ENCODE data around the gene PRR36. TPM values are rescaled to one million over a fixed set of nuclear protein-coding genes. Genes with fewer than 3 reads are reported as not detected.

PRR36 gene
- total RNA-seq, 1 donor, result not detected

DNA sequence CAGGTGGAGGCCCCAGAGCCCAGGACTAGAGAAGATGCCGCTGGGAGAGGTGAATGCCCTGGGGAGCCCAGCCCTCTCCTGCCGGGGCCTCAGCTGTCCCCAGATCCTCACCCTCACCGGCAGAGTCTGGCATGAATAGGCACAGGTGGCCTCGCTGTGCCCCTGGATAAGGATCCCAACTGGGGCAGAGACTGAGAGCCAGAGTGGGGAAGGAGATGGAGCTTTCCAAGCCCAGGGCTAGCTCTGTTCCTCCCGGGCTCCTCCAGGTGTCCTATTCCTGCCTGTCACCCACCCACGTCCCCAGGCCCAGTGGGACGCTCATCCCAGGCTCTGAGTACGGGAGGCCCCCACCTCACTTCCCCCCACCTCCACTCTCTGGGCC lies 16.5 kb downstream of the PRR36 start:
- TF ChIP-seq CTCF (IDR thresholded peaks at IDR 0.05; ENCODE audit: insufficient read depth, low read depth, low read length), result no peak
- H3K4me3 ChIP-seq (ENCODE audit: low read depth, low read length), result no peak overlapping the region
- DNase-seq (ENCODE audit: low read depth), result no peak

GRCh38 chr19:7856679-7857663 lies 17.2 kb downstream of the PRR36 start:
- DNase-seq (ENCODE audit: low read depth), result no peak

GRCh38 chr19:7856109-7856591 lies 18.0 kb downstream of the PRR36 start:
- DNase-seq (ENCODE audit: low read depth), result no peak
- no peak for TF ChIP-seq CTCF (IDR thresholded peaks at IDR 0.05; ENCODE audit: insufficient read depth, low read depth, low read length)
- H3K4me3 ChIP-seq (ENCODE audit: low read depth, low read length), result no peak overlapping the region

More at GRCh38 chr19:7856679-7857663, 17.2 kb downstream of the PRR36 start:
- H3K4me3 ChIP-seq (ENCODE audit: low read depth, low read length), result no peak overlapping the region
- no peak for TF ChIP-seq CTCF (IDR thresholded peaks at IDR 0.05; ENCODE audit: insufficient read depth, low read depth, low read length)

GRCh38 chr19:7855426-7856108 lies 18.6 kb downstream of the PRR36 start:
- no peak overlapping the region for H3K4me3 ChIP-seq (ENCODE audit: low read depth, low read length)
- TF ChIP-seq CTCF (IDR thresholded peaks at IDR 0.05; ENCODE audit: insufficient read depth, low read depth, low read length), result no peak
- DNase-seq (ENCODE audit: low read depth), result no peak

GRCh38 chr19:7853770-7854128 lies 20.4 kb downstream of the PRR36 start:
- no peak overlapping the region for H3K4me3 ChIP-seq (ENCODE audit: low read depth, low read length)
- no peak for DNase-seq (ENCODE audit: low read depth)
- TF ChIP-seq CTCF (IDR thresholded peaks at IDR 0.05; ENCODE audit: insufficient read depth, low read depth, low read length), result no peak

DNA sequence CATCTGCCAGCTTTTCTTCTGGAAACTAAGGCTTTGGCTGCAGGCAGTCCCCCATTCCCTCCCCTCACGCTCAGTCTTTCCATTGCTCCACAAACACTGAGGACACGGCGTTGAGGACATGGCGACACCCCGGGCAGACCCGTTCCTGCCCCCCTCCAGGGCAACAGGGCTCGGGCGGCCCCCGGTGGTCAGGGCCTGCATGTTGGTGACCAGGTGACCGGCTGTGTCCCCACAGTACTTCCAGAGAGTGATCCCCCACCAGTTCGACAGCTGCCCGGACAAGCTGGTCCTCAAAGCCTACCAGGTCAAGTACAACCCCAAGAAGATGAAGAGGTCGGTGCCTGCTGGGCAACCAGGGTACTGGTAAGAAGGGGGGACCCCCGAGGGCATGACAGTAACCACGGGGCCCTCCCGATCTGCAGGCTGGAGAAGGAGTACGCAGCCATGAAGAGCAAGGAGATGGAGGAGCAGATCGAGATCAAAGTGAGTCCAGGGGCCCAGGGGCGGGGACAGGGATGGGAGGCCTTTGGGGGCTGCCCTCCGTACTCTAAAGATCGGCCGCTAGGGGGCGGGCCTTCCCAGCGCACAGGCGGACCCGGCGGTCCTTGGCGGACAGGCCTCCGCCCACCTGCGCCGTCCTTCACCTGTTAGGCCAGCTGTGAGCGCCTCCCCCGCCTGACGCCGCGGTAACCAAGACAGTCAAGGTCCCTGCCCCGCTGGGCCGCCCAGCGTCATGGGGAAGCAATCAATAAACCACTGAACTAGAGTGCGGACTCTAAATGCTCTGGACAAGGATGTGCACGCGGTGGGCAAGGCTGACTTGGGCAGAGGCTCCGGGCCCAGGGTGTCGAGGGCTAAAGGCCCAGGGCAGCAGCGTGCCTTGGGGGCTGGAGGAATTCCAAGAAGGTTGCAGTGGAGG lies 21.1 kb downstream of the PRR36 start:
- DNase-seq (ENCODE audit: low read depth), result peak; percentile 58

More for the DNA sequence above, 21.1 kb downstream of the PRR36 start:
- TF ChIP-seq CTCF (IDR thresholded peaks at IDR 0.05; ENCODE audit: insufficient read depth, low read depth, low read length), result peak; percentile 76
- no peak overlapping the region for H3K4me3 ChIP-seq (ENCODE audit: low read depth, low read length)
